Measurements from ENCODE around the gene DNAJB14.

The DNAJB14 gene

DNA sequence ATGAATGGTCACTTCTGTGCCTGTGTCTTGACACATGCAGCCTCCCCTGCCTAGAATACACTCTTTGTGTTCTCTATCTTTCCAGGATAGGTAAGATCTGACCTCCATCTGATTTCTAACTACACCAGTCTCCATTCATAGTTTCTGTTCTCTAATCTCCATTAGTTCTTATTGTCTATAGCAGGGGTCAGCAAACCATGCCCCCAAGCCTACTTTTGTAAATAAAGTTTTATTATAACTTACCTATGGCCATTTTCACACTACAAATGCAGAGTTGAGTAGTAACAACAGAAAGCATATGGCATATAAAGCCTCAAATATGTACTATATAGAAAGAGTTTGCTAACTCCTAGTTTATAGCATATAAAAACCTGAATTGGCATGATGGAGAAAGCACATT, 41.3 kb upstream of the DNAJB14 start:
- ATAC-seq = no peak
- no peak for TF ChIP-seq ZC3H10 (CRISPR knock-in tag; IDR thresholded peaks at IDR 0.05)
- TF ChIP-seq ARNTL (CRISPR knock-in tag; IDR thresholded peaks at IDR 0.05; ENCODE audit: borderline replicate concordance, low read depth) = no peak
- no peak for TF ChIP-seq POU6F1 (CRISPR knock-in tag; IDR thresholded peaks at IDR 0.05; ENCODE audit: borderline replicate concordance, low read depth)
- TF ChIP-seq ESRRG (CRISPR knock-in tag; IDR thresholded peaks at IDR 0.05) = no peak
- TF ChIP-seq SNAI2 (CRISPR knock-in tag; IDR thresholded peaks at IDR 0.05) = no peak
- no peak for TF ChIP-seq ZFP3 (CRISPR knock-in tag; IDR thresholded peaks at IDR 0.05)
- no peak for TF ChIP-seq ISL1 (CRISPR knock-in tag; IDR thresholded peaks at IDR 0.05)
- TF ChIP-seq, protein P1, sequence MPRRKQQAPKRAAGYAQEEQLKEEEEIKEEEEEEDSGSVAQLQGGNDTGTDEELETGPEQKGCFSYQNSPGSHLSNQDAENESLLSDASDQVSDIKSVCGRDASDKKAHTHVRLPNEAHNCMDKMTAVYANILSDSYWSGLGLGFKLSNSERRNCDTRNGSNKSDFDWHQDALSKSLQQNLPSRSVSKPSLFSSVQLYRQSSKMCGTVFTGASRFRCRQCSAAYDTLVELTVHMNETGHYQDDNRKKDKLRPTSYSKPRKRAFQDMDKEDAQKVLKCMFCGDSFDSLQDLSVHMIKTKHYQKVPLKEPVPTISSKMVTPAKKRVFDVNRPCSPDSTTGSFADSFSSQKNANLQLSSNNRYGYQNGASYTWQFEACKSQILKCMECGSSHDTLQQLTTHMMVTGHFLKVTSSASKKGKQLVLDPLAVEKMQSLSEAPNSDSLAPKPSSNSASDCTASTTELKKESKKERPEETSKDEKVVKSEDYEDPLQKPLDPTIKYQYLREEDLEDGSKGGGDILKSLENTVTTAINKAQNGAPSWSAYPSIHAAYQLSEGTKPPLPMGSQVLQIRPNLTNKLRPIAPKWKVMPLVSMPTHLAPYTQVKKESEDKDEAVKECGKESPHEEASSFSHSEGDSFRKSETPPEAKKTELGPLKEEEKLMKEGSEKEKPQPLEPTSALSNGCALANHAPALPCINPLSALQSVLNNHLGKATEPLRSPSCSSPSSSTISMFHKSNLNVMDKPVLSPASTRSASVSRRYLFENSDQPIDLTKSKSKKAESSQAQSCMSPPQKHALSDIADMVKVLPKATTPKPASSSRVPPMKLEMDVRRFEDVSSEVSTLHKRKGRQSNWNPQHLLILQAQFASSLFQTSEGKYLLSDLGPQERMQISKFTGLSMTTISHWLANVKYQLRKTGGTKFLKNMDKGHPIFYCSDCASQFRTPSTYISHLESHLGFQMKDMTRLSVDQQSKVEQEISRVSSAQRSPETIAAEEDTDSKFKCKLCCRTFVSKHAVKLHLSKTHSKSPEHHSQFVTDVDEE (CRISPR knock-in tag; IDR thresholded peaks at IDR 0.05) = no peak
- TF ChIP-seq ZNF70 (CRISPR knock-in tag; IDR thresholded peaks at IDR 0.05) = no peak
- TF ChIP-seq GLIS3 (CRISPR knock-in tag; IDR thresholded peaks at IDR 0.05) = no peak
- TF ChIP-seq, protein P2, sequence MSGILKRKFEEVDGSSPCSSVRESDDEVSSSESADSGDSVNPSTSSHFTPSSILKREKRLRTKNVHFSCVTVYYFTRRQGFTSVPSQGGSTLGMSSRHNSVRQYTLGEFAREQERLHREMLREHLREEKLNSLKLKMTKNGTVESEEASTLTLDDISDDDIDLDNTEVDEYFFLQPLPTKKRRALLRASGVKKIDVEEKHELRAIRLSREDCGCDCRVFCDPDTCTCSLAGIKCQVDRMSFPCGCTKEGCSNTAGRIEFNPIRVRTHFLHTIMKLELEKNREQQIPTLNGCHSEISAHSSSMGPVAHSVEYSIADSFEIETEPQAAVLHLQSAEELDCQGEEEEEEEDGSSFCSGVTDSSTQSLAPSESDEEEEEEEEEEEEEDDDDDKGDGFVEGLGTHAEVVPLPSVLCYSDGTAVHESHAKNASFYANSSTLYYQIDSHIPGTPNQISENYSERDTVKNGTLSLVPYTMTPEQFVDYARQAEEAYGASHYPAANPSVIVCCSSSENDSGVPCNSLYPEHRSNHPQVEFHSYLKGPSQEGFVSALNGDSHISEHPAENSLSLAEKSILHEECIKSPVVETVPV (CRISPR knock-in tag; IDR thresholded peaks at IDR 0.05) = no peak
- TF ChIP-seq RARB (CRISPR knock-in tag; IDR thresholded peaks at IDR 0.05) = no peak
- TF ChIP-seq CSDC2 (CRISPR knock-in tag; IDR thresholded peaks at IDR 0.05) = no peak
- no peak for TF ChIP-seq BACH2 (CRISPR knock-in tag; IDR thresholded peaks at IDR 0.05; ENCODE audit: borderline replicate concordance)
- no peak for TF ChIP-seq ZNF565 (CRISPR knock-in tag; conservative IDR thresholded peaks at IDR 0.05; ENCODE audit: low read depth)
- TF ChIP-seq TCF4 (CRISPR knock-in tag; IDR thresholded peaks at IDR 0.05; ENCODE audit: borderline replicate concordance) = no peak
- TF ChIP-seq CREB5 (CRISPR knock-in tag; IDR thresholded peaks at IDR 0.05; ENCODE audit: low read depth) = no peak
- no peak for TF ChIP-seq TOX (CRISPR knock-in tag; IDR thresholded peaks at IDR 0.05; ENCODE audit: borderline replicate concordance)

DNA sequence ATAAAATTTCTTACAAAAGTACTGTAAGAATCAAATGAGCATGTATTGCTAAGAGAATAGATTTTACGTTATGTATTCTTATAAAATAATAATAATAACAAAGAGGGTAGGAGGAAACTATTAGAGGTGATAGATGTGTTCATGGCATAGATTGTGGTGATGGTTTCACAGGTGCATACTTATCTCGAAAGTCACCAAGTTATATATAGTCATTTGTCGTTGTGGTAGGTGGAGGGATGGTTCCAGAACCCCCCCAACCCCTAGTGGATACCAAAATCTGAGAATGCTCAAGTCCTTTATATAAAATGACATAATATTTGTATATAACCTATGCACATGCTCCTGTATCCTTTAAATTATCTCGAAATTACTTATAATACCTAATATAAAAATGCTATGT, 40.4 kb upstream of the DNAJB14 start:
- TF ChIP-seq CSDC2 (CRISPR knock-in tag; IDR thresholded peaks at IDR 0.05) = no peak
- TF ChIP-seq ZNF70 (CRISPR knock-in tag; IDR thresholded peaks at IDR 0.05) = no peak
- no peak for TF ChIP-seq RARB (CRISPR knock-in tag; IDR thresholded peaks at IDR 0.05)
- no peak for TF ChIP-seq POU6F1 (CRISPR knock-in tag; IDR thresholded peaks at IDR 0.05; ENCODE audit: borderline replicate concordance, low read depth)
- TF ChIP-seq BACH2 (CRISPR knock-in tag; IDR thresholded peaks at IDR 0.05; ENCODE audit: borderline replicate concordance) = no peak
- TF ChIP-seq PPARA (CRISPR knock-in tag; IDR thresholded peaks at IDR 0.05; ENCODE audit: borderline replicate concordance) = no peak
- no peak for TF ChIP-seq ZC3H10 (CRISPR knock-in tag; IDR thresholded peaks at IDR 0.05)
- no peak for ATAC-seq

DNA sequence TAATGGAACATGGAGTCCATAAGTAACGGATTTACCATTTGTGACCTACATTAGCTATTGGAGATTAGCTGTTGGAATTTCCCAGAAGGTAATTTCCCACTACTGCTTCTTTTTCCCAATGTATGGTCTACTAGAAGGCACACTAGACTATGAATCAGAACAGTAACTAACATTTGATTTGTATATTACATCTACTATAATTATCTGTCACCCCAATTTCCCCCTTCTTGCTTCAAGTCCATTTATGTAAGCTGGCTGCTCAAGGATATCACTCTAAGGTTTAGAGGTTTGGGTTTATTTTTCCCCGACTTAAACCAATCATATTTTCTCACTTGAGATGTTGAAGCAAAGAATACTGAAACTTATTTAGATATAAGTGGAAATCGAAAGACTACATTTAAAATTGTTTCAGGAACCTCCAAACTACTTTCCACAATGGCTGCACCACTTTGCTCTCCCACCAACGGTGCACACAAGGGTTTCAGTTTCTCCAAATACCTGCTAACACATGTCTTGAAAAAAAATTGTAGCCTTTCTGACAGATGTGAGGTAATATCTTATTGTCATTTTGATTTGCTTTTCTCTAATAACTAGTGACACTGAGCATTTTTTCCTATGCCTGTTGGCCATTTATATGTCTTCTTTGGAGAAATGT, 37.0 kb upstream of the DNAJB14 start:
- ATAC-seq = no peak
- no peak for TF ChIP-seq CSDC2 (CRISPR knock-in tag; IDR thresholded peaks at IDR 0.05)
- no peak for TF ChIP-seq ZFP3 (CRISPR knock-in tag; IDR thresholded peaks at IDR 0.05)
- TF ChIP-seq ZFP30 (CRISPR knock-in tag; IDR thresholded peaks at IDR 0.05) = no peak
- TF ChIP-seq ZNF8 (CRISPR knock-in tag; IDR thresholded peaks at IDR 0.05) = no peak
- no peak for TF ChIP-seq GLIS3 (CRISPR knock-in tag; IDR thresholded peaks at IDR 0.05)
- TF ChIP-seq, protein P3, sequence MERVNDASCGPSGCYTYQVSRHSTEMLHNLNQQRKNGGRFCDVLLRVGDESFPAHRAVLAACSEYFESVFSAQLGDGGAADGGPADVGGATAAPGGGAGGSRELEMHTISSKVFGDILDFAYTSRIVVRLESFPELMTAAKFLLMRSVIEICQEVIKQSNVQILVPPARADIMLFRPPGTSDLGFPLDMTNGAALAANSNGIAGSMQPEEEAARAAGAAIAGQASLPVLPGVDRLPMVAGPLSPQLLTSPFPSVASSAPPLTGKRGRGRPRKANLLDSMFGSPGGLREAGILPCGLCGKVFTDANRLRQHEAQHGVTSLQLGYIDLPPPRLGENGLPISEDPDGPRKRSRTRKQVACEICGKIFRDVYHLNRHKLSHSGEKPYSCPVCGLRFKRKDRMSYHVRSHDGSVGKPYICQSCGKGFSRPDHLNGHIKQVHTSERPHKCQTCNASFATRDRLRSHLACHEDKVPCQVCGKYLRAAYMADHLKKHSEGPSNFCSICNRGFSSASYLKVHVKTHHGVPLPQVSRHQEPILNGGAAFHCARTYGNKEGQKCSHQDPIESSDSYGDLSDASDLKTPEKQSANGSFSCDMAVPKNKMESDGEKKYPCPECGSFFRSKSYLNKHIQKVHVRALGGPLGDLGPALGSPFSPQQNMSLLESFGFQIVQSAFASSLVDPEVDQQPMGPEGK (CRISPR knock-in tag; IDR thresholded peaks at IDR 0.05; ENCODE audit: borderline replicate concordance) = no peak
- TF ChIP-seq, protein P2 (CRISPR knock-in tag; IDR thresholded peaks at IDR 0.05) = no peak
- no peak for TF ChIP-seq POU6F1 (CRISPR knock-in tag; IDR thresholded peaks at IDR 0.05; ENCODE audit: borderline replicate concordance, low read depth)
